Measurements from ENCODE around the gene ULK4.

DNA sequence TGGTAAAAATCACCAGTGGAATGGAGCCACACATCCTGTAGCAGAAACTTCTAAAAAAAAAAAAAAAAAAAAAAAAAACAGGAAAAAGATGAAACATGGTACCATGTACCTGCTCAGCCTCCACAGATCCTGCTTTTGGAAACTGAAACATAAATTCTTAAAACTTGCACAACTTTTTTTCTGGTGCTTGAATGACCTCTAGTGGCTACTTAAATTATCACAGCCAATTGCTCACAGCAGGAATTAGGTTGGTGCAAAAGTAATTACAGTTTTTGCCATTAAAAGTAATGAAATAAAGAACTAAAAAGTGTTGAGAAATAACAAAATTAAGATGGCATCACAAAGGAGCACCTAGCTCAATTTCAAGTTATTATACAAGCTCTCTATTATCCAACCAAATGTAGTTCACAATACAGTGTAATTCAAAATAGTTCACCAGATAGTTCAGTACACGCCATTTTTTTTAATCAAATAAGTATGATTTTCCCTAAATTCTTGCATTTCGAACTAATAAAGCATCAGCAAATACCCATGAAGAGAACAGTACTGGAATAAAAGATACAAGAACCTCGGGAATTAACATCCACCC, 80.6 kb downstream of the ULK4 start:
- TF ChIP-seq, protein P1, sequence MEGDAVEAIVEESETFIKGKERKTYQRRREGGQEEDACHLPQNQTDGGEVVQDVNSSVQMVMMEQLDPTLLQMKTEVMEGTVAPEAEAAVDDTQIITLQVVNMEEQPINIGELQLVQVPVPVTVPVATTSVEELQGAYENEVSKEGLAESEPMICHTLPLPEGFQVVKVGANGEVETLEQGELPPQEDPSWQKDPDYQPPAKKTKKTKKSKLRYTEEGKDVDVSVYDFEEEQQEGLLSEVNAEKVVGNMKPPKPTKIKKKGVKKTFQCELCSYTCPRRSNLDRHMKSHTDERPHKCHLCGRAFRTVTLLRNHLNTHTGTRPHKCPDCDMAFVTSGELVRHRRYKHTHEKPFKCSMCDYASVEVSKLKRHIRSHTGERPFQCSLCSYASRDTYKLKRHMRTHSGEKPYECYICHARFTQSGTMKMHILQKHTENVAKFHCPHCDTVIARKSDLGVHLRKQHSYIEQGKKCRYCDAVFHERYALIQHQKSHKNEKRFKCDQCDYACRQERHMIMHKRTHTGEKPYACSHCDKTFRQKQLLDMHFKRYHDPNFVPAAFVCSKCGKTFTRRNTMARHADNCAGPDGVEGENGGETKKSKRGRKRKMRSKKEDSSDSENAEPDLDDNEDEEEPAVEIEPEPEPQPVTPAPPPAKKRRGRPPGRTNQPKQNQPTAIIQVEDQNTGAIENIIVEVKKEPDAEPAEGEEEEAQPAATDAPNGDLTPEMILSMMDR (IDR thresholded peaks at IDR 0.05) = peak; percentile 34 to 87 (median 79)
- TF ChIP-seq POLR2A (IDR thresholded peaks at IDR 0.05) = no peak
